ENCODE measurements around the gene VRK3.

Gene VRK3

DNA sequence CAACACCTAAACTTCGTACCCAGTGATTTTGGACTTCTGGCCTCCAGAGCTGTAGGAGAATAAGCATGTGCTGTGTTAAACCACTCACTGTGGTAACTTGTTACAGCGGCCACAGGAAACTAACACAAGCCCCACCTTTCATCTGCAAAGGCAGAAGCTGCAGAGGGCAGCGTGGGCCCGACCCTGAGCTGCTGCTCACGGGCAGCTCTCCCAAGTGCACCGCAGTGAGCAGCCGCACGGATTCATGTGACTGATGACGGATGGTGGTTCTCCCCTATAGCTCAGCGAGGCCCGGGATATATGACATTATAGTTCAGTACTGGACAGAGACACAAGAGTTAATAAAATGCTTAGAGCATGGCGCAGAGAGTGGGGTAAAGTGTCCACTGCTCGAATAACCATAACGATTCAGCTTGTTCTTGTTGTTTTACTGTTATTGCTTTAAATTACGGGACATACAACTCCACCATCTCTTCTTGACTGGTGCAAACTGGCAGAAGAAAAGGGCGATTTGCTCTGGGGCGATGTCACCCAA is 21.9 kb downstream of the VRK3 start:
- DNase-seq (ENCODE audit: insufficient read length): no peak
- no peak for TF ChIP-seq POLR2A (IDR thresholded peaks at IDR 0.05; ENCODE audit: low read depth, low read length)
- TF ChIP-seq TAF1 (IDR thresholded peaks at IDR 0.05; ENCODE audit: borderline replicate concordance, low read depth, low read length): no peak
- TF ChIP-seq POLR2AphosphoS5 (IDR thresholded peaks at IDR 0.05; ENCODE audit: low read depth, low read length): no peak
- FAIRE-seq: no peak

DNA sequence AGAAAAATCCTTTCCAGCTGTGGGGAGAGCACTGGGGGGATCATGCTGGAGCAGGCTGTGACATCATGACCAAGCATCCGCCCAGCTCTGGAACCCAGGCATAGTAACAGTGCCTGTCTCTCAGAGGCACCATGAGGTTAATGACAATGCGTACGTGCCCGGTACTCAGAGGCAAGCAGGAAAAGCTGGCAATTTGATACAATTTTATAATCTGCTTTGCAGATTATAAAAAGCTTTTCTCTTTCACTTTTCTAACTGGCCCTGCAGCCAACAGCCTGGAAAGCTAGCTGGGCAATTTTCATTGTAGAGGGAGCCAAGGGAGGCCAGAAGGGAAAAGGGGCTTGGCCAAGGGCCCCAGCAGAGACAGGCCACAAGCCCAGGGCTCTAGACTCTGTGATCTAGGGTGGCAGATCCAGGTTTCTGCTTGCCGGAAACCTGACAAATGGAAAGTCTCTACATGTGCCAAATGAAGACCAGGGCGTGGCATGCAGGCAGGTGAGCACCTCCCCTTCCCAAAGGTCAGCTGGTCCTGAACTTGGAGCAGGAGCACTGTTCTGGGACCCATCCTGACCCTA is 22.7 kb downstream of the VRK3 start:
- no peak for TF ChIP-seq TAF1 (IDR thresholded peaks at IDR 0.05; ENCODE audit: borderline replicate concordance, low read depth, low read length)
- TF ChIP-seq POLR2AphosphoS5 (IDR thresholded peaks at IDR 0.05; ENCODE audit: low read depth, low read length): no peak
- no peak for TF ChIP-seq POLR2A (IDR thresholded peaks at IDR 0.05; ENCODE audit: low read depth, low read length)
- FAIRE-seq (no peak), DNase-seq (ENCODE audit: insufficient read length) (no peak)

DNA sequence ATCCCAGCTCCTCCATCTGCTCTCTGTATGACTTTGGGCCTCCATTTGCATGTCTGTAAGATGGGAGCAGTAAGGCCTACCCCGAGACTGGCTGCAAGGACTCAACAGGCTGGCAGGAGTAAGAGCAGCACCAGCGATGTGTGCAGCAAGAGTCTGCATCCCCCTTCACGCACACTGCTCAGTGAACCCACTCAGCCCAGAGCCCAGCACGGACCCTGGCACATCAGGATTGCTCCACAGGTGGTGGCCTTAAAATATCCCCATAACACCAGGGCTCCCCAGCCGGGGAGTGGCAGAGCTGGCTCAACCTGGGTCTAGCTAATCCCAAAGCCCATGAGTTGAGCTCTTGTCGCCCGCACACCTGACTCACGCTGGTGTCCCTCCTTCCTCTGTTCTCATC is 23.4 kb downstream of the VRK3 start:
- no peak for FAIRE-seq
- no peak for DNase-seq (ENCODE audit: insufficient read length)
- no peak for TF ChIP-seq TAF1 (IDR thresholded peaks at IDR 0.05; ENCODE audit: borderline replicate concordance, low read depth, low read length)
- TF ChIP-seq POLR2AphosphoS5 (IDR thresholded peaks at IDR 0.05; ENCODE audit: low read depth, low read length): no peak
- TF ChIP-seq POLR2A (IDR thresholded peaks at IDR 0.05; ENCODE audit: low read depth, low read length): no peak

DNA sequence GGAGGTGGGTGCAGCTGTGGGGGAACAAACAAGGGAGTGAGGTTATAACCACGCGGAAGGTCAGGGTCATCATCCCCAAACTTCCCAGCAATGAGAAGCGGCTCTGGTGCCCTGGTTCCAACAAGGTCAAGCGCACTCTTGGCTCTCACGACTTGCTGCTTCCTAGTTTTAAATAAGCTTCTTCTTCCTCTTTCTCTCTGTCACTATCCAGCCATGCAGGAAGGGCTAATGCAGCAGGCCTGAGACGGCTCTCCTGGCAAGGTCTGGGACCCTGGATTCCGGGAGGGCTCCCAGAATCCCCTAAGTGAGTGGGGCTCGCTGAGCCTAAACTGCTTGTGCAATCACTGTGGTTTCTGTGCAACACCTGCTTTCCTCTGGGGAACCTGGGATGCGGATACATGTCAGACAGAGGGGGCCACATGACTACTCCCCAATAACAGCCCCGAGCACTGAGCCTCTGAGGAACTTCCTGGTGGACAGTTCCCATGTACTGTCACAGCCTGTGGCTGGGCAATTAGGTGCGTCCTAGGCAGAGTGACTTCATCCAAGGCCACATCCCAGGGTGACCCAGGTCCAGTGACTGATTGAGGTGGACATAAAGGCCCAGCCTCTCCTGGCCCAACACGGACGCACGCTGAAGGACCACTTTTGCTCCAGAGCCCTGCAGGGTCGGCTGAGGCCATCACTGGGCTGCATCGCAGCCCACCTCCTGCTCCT is 24.2 kb downstream of the VRK3 start:
- DNase-seq (ENCODE audit: insufficient read length): no peak
- TF ChIP-seq POLR2AphosphoS5 (IDR thresholded peaks at IDR 0.05; ENCODE audit: low read depth, low read length): no peak
- no peak for TF ChIP-seq POLR2A (IDR thresholded peaks at IDR 0.05; ENCODE audit: low read depth, low read length)
- no peak for TF ChIP-seq TAF1 (IDR thresholded peaks at IDR 0.05; ENCODE audit: borderline replicate concordance, low read depth, low read length)
- FAIRE-seq: no peak

DNA sequence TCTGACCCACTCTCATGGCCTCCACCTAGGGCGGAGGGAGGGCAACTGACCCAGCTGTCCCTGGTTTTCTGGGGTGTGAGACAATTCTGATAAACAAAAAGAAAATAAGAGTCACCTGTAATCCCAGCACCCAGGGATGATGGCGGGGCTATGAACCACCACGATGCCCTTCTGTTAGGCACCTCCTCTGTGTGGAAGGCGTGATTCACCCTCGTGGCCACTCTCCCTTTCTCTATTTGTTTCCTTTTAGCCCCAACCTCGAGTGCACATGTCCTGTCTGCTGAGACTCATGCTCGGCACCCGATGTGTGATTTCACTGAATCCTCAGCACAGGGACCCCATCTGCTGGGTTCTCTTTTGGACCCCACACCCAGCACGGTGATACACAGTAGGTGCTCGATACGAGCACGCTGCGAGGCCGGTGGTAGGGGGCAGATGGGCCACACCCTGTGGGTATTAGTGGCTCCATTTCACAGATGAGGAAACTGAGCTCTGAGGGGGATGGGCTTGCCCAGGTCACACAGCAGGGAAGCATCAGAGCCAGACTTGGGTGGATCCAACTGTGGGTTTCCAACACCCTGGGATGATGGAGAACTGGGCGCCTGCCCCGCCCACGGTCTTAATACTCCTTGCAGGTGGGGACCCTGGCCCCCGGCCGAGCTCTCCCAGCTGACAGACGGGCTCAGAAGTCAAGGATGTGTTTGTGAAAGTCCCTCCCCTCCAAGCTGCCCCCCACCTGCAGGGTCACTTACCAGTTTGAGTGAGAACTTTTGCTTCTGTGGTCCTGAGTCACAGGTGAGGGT is 24.9 kb downstream of the VRK3 start:
- no peak for TF ChIP-seq POLR2AphosphoS5 (IDR thresholded peaks at IDR 0.05; ENCODE audit: low read depth, low read length)
- no peak for TF ChIP-seq TAF1 (IDR thresholded peaks at IDR 0.05; ENCODE audit: borderline replicate concordance, low read depth, low read length)
- no peak for TF ChIP-seq POLR2A (IDR thresholded peaks at IDR 0.05; ENCODE audit: low read depth, low read length)
- DNase-seq (ENCODE audit: insufficient read length) (no peak), FAIRE-seq (no peak)

DNA sequence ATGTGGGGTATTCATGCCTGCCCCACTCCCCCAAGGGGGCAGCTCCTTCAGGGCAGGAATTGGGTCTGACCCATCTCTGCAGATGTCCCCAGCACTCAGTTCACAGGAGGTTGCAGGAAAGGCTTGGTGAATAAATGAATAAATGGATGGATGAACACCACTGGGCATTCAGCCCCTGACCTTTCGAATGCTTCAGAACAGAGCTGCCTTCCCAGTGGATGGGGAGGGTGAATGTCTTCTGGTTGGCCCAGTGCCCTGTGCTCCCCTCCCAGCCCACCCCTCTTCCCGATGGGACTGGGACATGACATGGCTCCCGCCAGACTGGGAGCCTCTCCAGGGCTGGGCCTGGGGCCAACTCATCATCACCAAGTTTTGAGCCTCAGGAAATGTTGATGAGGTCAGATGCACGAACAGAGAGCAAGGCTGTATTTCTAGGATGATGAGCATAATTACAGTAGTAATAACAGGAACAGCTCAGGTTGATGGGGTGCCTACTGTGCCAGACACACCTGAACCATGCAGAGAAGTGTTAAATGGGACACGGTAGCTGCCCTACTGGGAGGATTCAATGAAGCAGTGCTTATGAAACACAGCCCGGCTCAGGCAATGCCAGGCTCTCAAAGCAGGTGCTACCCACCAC is 25.7 kb downstream of the VRK3 start:
- FAIRE-seq (no peak), DNase-seq (ENCODE audit: insufficient read length) (no peak)
- TF ChIP-seq POLR2AphosphoS5 (IDR thresholded peaks at IDR 0.05; ENCODE audit: low read depth, low read length) (no peak), TAF1 (IDR thresholded peaks at IDR 0.05; ENCODE audit: borderline replicate concordance, low read depth, low read length) (no peak), POLR2A (IDR thresholded peaks at IDR 0.05; ENCODE audit: low read depth, low read length) (no peak)

DNA sequence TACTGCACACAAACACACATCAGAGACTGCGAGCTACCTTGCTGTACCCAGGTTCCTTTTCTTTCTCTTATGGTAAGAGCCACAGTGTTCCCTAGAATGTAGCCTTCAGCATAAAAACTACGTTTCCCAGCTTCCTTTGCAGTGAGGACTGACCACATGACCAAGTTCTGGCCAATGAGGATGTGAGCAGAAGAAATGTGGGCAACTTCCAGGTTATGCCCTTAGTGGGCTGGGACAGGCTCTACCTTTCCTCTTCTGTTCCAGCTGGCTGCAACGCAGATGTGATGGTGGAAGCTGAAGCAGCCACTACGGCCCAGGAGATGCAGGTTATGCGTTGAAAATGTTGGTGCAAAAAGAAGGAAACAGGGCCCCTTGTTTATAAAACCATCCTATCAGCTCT is 27.5 kb downstream of the VRK3 start:
- FAIRE-seq: peak; percentile 69
- peak; percentile 51 for DNase-seq (ENCODE audit: insufficient read length)
- TF ChIP-seq POLR2AphosphoS5 (IDR thresholded peaks at IDR 0.05; ENCODE audit: low read depth, low read length): no peak
- no peak for TF ChIP-seq POLR2A (IDR thresholded peaks at IDR 0.05; ENCODE audit: low read depth, low read length)
- no peak for TF ChIP-seq TAF1 (IDR thresholded peaks at IDR 0.05; ENCODE audit: borderline replicate concordance, low read depth, low read length)

DNA sequence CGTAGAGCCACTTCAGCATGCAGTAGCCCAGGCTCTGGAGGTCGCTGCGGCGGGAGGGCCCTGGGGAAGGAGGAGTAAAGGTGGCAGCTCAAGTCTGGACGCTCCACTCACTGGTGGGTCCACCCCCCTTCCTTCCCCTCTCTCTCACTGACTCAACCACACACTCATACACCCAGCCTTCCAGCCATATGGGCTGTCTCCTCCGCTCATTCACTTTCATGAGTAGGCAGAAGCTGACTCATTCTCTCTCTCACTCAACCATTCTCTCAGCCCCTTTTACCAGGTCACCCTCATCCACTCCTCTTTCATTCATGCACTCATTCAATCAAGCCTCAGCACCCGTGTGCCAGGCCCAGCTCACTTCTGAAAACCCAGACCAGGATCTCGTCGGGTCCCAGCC is 36.7 kb downstream of the VRK3 start:
- TF ChIP-seq TAF1 (IDR thresholded peaks at IDR 0.05; ENCODE audit: borderline replicate concordance, low read depth, low read length): no peak
- TF ChIP-seq POLR2AphosphoS5 (IDR thresholded peaks at IDR 0.05; ENCODE audit: low read depth, low read length): no peak
- TF ChIP-seq POLR2A (IDR thresholded peaks at IDR 0.05; ENCODE audit: low read depth, low read length): no peak
- DNase-seq (ENCODE audit: insufficient read length): no peak
- FAIRE-seq: no peak

DNA sequence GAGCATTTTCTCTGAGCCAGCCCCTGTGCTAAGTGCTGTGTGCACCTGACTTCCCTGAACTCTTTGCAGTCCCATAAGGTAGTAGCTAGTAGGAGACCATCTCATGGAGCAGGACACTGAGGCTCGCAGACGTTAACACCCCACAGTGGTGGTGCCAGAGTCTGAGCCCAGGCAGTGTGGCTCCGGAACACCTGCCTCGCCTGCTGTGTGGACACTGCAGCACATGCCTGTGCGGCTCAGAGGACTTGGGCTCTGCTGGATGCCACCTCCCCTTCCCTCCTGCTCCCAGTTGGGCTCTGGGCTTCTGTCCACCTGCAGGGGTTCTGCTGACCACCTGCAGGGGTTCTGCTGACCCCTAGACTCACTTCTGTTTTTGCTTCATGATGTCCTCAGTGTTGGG is 37.2 kb downstream of the VRK3 start:
- TF ChIP-seq POLR2AphosphoS5 (IDR thresholded peaks at IDR 0.05; ENCODE audit: low read depth, low read length) (no peak), POLR2A (IDR thresholded peaks at IDR 0.05; ENCODE audit: low read depth, low read length) (no peak), TAF1 (IDR thresholded peaks at IDR 0.05; ENCODE audit: borderline replicate concordance, low read depth, low read length) (no peak)
- no peak for DNase-seq (ENCODE audit: insufficient read length)
- FAIRE-seq: no peak

DNA sequence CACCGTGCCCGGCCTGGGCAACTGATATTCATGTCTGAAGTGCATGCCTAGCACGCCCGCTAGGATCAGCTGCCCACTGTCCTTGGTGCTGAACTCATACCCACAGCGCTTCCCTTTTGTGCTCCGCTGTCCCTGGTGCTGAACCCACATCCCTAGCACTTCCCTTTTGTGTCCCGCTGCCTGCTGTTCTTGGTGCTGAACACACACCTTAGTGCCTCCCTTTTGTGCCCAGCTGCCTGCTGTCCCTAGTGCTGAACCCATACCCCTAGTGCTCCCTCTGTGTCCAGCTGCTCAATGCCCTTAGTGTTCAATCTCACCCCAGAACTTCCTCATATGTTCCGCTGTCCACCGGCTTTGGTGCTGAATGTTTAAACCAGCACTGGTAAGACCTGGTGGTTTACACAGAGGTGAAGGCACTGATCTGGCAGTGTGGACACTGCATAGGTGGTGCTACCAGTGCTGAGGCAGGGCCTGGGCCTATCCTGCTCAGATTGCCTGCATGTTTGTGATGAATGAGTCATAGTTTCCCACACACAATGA is 37.9 kb downstream of the VRK3 start:
- peak; percentile 52 for DNase-seq (ENCODE audit: insufficient read length)

DNA sequence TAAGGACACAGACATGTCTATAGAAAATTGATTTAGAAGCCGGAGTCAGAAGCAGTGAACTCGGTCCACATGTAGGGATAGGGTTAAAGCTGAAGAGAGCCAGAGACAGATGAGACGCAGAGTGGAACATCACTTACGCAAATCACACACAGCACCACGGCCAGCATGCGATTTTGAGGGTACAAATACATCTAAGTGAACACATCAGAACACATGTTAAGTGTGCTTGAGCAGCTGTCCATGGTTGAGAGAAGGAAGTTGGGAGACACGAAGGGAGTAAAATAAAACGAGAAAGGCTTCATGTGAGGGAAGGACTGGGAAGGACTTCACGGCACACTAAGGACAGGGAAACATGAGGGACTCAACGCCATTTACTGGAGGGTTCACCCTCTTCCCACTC is 38.8 kb downstream of the VRK3 start:
- no peak for TF ChIP-seq TAF1 (IDR thresholded peaks at IDR 0.05; ENCODE audit: borderline replicate concordance, low read depth, low read length)
- no peak for FAIRE-seq
- no peak for DNase-seq (ENCODE audit: insufficient read length)

More for the DNA sequence above, 37.9 kb downstream of the VRK3 start:
- peak; percentile 17 for FAIRE-seq
- TF ChIP-seq TAF1 (IDR thresholded peaks at IDR 0.05; ENCODE audit: borderline replicate concordance, low read depth, low read length): no peak
- no peak for TF ChIP-seq POLR2A (IDR thresholded peaks at IDR 0.05; ENCODE audit: low read depth, low read length)
- TF ChIP-seq POLR2AphosphoS5 (IDR thresholded peaks at IDR 0.05; ENCODE audit: low read depth, low read length): no peak
